ENCODE measurements around the gene KRT71. TPM values are rescaled to one million over a fixed set of nuclear protein-coding genes. Genes with fewer than 3 reads are reported as not detected.

The KRT71 gene
- total RNA-seq, 1 donor from 2014 or later: not detected

DNA sequence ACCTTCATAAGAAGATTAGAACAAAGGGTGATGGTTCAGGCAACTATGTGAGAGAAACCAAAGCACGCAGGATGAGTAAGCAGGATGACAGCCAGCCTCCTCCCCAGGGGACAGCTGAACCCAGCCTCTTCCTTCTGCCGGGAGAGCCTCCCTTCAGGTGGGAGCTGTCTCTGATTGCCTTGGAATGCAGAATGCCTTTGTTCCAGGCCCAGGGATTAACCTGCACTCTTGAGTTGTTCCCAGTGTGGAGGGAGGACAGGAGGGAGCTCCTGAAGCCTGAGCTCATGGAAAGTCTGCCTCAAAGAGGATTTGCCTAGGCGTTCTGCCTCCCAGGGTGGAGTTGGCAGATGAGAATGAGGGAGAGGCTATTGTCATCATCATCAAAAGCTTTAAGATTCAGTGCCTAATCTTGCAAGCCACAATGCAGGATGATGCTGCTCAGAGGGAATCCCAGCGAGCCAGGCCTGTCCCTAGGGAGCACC, 56.3 kb downstream of the KRT71 start:
- Histone ChIP-seq H3K27me3 (ENCODE audit: low read depth) (peaks cover 39% of the 10 kb centered on the region), H3K4me3 (no peak overlapping the region), H3K4me1 (peaks cover 34% of the 10 kb centered on the region), H3K36me3 (no peaks in the 10 kb centered on the region), H3K27ac (replicated peaks) (peak overlapping the region; percentile 48), H3K9me3 (replicated peaks) (no peaks in the 10 kb centered on the region)
- TF ChIP-seq, protein P1, sequence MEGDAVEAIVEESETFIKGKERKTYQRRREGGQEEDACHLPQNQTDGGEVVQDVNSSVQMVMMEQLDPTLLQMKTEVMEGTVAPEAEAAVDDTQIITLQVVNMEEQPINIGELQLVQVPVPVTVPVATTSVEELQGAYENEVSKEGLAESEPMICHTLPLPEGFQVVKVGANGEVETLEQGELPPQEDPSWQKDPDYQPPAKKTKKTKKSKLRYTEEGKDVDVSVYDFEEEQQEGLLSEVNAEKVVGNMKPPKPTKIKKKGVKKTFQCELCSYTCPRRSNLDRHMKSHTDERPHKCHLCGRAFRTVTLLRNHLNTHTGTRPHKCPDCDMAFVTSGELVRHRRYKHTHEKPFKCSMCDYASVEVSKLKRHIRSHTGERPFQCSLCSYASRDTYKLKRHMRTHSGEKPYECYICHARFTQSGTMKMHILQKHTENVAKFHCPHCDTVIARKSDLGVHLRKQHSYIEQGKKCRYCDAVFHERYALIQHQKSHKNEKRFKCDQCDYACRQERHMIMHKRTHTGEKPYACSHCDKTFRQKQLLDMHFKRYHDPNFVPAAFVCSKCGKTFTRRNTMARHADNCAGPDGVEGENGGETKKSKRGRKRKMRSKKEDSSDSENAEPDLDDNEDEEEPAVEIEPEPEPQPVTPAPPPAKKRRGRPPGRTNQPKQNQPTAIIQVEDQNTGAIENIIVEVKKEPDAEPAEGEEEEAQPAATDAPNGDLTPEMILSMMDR (IDR thresholded peaks at IDR 0.05; ENCODE audit: borderline replicate concordance): no peak
- intact Hi-C loops (cut with micrococcal nuclease): no loop called here
- no peak for DNase-seq

DNA sequence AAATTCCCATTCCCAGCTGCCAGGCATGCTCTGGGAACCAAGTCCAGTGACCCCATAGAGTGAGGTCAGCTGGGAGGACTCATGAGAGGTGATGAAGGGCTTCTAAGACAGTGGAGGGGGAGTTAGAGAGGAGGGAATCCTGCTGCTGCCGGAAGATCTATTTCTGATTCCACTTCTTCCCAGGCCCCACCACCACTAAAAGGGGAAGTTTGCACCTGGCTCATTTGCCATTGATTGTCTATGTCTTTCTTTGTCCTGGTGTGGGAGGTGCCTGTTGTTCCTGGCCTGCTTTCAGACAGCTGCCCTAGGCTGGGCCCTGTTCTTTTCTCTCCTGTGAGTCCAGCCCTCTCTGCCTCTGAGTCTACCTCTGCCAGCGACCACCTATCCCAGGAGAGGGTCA, 56.9 kb downstream of the KRT71 start:
- Histone ChIP-seq H3K27me3 (ENCODE audit: low read depth) (peaks cover 45% of the 10 kb centered on the region), H3K36me3 (no peaks in the 10 kb centered on the region), H3K4me1 (peaks cover 34% of the 10 kb centered on the region), H3K9me3 (replicated peaks) (no peaks in the 10 kb centered on the region), H3K4me3 (no peak overlapping the region), H3K27ac (replicated peaks) (peak overlapping the region; percentile 48)
- intact Hi-C loops (cut with micrococcal nuclease): no loop called here
- TF ChIP-seq, protein P1 (IDR thresholded peaks at IDR 0.05; ENCODE audit: borderline replicate concordance): no peak
- DNase-seq: no peak

DNA sequence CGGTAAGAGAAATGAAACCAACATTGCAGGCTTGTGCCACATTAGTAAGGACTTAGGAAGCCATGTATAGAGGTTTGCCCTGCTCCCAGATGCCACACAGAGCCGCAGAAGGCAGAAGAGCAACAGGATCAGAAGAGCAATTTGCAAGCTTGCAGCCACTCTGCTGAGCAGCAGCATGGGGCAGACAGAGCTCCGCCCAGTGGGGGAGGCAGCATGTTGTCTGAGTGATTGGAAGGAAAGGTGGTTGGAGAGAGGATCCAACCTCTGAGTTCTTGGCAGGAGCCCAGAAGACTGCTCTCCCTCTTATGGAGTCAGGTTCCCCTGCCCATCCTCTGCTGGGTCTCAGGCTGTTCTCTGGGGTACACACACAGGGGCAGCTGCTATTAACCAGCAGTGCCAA, 57.6 kb downstream of the KRT71 start:
- no peak for DNase-seq
- no peaks in the 10 kb centered on the region for H3K36me3 ChIP-seq
- intact Hi-C loops (cut with micrococcal nuclease): no loop called here
- no peak overlapping the region for H3K4me3 ChIP-seq
- H3K27me3 ChIP-seq (ENCODE audit: low read depth): peaks cover 50% of the 10 kb centered on the region
- peaks cover 34% of the 10 kb centered on the region for H3K4me1 ChIP-seq
- TF ChIP-seq, protein P1 (IDR thresholded peaks at IDR 0.05; ENCODE audit: borderline replicate concordance): no peak
- H3K27ac ChIP-seq (replicated peaks): peak overlapping the region; percentile 48
- no peaks in the 10 kb centered on the region for H3K9me3 ChIP-seq (replicated peaks)

DNA sequence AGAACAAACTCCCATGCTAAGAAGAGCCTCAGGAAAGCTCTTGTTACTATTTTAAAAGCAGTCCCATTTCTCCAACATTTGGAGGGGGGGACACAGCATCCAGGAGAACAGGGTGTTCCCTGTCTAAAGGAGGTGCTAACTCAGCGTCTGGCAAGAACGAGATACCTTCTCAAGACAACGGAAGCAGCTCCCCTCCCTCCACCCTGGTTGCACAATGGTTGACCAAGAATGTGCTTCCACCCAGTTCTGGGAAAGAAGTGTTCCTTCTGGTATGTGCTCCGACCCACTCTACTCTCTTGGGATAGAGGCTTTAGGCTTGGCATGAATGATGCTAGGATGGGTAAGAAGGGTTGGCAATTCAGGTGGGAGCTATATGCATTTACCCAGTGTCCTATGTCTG, 58.4 kb downstream of the KRT71 start:
- intact Hi-C loops (cut with micrococcal nuclease): no loop called here
- H3K27me3 ChIP-seq (ENCODE audit: low read depth): peaks cover 49% of the 10 kb centered on the region
- H3K9me3 ChIP-seq (replicated peaks): no peaks in the 10 kb centered on the region
- no peak overlapping the region for H3K4me3 ChIP-seq
- H3K27ac ChIP-seq (replicated peaks): peak overlapping the region; percentile 48
- TF ChIP-seq, protein P1 (IDR thresholded peaks at IDR 0.05; ENCODE audit: borderline replicate concordance): no peak
- H3K4me1 ChIP-seq: peaks cover 34% of the 10 kb centered on the region
- peak; percentile 28 for DNase-seq
- no peaks in the 10 kb centered on the region for H3K36me3 ChIP-seq

DNA sequence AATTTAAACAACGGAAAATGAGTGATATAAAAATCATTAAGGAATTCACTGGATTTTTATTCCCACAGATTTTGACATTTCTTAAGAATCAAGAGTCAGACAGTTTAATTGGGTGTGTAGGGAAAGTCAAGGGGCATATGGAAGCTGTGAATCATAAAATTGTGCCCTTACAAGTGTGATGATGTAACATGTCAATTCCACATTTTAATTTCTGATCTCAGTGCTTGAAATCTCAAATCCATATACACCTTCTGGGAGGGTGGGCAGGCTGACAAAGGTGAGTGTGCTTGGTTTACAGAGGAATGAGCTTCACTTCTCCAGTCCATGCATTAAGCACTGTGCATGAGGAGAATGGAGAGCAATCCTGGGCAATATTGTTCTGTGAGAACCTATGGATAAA, 58.8 kb downstream of the KRT71 start:
- no peaks in the 10 kb centered on the region for H3K9me3 ChIP-seq (replicated peaks)
- H3K27ac ChIP-seq (replicated peaks): peak overlapping the region; percentile 25
- peaks cover 49% of the 10 kb centered on the region for H3K27me3 ChIP-seq (ENCODE audit: low read depth)
- DNase-seq: no peak
- H3K36me3 ChIP-seq: no peaks in the 10 kb centered on the region
- intact Hi-C loops (cut with micrococcal nuclease): no loop called here
- TF ChIP-seq, protein P1 (IDR thresholded peaks at IDR 0.05; ENCODE audit: borderline replicate concordance): no peak
- no peak overlapping the region for H3K4me3 ChIP-seq
- peaks cover 34% of the 10 kb centered on the region for H3K4me1 ChIP-seq

Other genes starting within 250 kb of the KRT71 start
- gene KRT83, start 231.7 kb downstream of the KRT71 start, total RNA-seq: not detected
- not detected for gene KRT85, start 185.7 kb downstream of the KRT71 start, total RNA-seq
- gene KRT84, start 167.5 kb downstream of the KRT71 start, total RNA-seq: not detected
- not detected for gene KRT82, start 146.8 kb downstream of the KRT71 start, total RNA-seq
- not detected for gene KRT75, start 118.8 kb downstream of the KRT71 start, total RNA-seq
- not detected for gene KRT6B, start 101.0 kb downstream of the KRT71 start, total RNA-seq
- gene KRT6C, start 79.3 kb downstream of the KRT71 start, total RNA-seq: not detected
- gene KRT6A, start 59.9 kb downstream of the KRT71 start, total RNA-seq: not detected
- gene KRT5, start 32.8 kb downstream of the KRT71 start, total RNA-seq: not detected
- 0.14 TPM for gene KRT74, start 20.7 kb upstream of the KRT71 start, total RNA-seq
- gene KRT72, start 48.3 kb upstream of the KRT71 start, total RNA-seq: not detected
- gene KRT73, start 65.4 kb upstream of the KRT71 start, total RNA-seq: not detected
- not detected for gene KRT2, start 99.1 kb upstream of the KRT71 start, total RNA-seq
- not detected for gene KRT1, start 127.3 kb upstream of the KRT71 start, total RNA-seq
- not detected for gene KRT77, start 150.4 kb upstream of the KRT71 start, total RNA-seq
- not detected for gene KRT76, start 224.2 kb upstream of the KRT71 start, total RNA-seq
- not detected for gene KRT3, start 243.0 kb upstream of the KRT71 start, total RNA-seq

All from left ventricle myocardium inferior (tissue), 1 donor.